GM12801 (cell line): ENCODE data around the gene IQGAP2.

Experiments used
- TF ChIP-seq, protein P1 (sequence below): IDR thresholded peaks from one replicate; pipeline ENCODE4 v1.5.1; 2011; ENCODE audit warnings: control low read depth; ENCODE audit not compliant: insufficient read length; ENCODE audit errors: extremely low read depth

IQGAP2 gene

DNA sequence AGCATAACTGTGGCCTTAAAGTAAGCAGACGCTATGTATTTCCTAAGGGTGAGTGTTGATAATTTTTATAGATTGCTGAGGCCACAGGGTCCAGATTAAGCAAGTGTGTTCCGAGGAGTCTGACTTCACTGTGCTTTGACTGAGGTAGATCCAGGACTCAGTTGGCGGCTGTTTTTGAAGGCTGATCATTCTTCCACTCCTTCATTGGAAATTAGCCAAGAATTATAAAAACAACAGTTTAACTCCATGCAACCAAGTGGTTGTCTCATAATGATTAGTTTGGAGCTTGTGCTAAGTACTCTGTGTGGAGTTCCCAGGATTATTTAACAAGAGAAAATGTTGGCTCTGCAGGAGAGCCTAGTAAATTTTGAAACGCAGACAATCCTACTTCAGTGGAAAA, 19.1 kb downstream of the IQGAP2 start:
- TF ChIP-seq, protein P1, sequence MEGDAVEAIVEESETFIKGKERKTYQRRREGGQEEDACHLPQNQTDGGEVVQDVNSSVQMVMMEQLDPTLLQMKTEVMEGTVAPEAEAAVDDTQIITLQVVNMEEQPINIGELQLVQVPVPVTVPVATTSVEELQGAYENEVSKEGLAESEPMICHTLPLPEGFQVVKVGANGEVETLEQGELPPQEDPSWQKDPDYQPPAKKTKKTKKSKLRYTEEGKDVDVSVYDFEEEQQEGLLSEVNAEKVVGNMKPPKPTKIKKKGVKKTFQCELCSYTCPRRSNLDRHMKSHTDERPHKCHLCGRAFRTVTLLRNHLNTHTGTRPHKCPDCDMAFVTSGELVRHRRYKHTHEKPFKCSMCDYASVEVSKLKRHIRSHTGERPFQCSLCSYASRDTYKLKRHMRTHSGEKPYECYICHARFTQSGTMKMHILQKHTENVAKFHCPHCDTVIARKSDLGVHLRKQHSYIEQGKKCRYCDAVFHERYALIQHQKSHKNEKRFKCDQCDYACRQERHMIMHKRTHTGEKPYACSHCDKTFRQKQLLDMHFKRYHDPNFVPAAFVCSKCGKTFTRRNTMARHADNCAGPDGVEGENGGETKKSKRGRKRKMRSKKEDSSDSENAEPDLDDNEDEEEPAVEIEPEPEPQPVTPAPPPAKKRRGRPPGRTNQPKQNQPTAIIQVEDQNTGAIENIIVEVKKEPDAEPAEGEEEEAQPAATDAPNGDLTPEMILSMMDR = no peak

DNA sequence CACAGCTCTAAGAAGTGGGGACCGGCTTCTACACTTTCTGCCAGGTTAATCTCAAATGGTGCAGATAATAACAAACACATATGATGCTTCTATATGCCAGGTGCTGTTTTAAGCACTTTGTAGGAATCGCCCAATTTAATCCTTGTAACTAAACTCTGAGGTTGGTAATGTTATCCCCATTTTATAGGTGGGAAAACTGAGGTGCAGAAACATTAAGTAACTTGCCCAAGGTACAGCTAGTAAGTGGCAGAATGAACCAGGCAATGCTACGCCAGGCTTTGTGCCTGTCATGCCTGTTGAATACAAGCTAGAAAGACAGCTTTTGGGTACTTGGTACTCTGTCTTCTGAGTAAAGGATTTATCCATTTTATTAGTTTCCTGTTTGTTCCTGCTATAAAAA, 19.7 kb downstream of the IQGAP2 start:
- TF ChIP-seq, protein P1 = no peak

DNA sequence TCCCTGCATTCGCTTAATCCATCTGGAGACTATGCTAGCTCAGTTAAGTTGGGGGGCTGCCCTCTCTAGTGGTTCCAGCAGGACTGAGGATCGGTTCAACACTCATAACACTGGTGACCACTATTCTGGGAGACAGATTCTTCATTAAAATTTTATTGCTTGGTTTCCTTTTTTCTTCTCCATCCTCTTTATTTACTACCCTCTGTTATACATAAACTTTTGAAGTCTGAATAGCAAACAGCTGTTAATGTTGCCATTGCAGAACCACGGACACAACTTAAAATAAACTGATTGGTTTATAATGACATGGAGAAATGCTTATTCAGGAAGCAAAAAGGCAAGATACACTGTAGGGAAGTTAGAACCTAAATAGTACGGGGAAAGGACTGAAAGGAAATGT, 22.1 kb downstream of the IQGAP2 start:
- TF ChIP-seq, protein P1 = no peak

DNA sequence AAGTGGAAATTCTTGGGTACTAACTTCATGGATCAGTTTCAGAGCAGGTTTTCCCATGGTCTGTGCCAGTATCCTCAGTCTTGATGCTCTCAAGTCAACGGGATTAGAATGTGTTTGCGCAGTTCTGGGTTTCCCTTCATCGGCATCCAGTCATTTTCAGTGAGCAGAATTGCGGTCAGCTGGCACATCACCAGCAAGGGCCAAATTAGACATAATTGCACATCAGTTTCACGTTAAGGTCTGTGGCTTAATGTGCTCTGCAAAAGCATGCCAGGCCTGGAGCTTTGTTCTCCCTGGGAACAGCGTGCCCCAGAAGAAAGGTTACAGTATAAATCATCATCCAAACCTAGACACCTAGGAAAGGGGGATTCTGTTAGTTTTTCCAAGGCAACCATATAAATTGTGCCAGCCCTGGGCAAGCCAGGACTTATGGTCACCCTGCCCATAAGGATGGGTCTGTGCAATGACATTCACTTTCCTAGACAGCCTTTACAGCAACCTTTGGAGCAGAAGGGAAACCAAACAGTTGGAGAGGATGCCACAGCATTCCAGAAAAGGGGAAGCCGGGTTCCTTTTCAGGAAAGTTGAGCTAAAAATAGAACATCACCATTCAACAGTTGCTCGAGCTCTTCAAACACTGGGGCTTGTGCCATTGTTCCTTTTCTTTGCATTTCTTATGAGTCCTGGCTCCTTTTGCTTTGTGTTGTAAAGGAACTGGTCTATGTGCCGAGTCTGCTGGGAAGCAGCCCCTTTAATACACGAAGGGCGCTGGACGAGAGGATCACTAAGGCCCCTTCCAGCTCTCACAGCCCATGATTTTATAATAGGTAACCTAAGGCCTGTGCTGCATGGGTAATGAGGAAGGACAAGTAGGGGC, 23.1 kb downstream of the IQGAP2 start:
- TF ChIP-seq, protein P1 = no peak

DNA sequence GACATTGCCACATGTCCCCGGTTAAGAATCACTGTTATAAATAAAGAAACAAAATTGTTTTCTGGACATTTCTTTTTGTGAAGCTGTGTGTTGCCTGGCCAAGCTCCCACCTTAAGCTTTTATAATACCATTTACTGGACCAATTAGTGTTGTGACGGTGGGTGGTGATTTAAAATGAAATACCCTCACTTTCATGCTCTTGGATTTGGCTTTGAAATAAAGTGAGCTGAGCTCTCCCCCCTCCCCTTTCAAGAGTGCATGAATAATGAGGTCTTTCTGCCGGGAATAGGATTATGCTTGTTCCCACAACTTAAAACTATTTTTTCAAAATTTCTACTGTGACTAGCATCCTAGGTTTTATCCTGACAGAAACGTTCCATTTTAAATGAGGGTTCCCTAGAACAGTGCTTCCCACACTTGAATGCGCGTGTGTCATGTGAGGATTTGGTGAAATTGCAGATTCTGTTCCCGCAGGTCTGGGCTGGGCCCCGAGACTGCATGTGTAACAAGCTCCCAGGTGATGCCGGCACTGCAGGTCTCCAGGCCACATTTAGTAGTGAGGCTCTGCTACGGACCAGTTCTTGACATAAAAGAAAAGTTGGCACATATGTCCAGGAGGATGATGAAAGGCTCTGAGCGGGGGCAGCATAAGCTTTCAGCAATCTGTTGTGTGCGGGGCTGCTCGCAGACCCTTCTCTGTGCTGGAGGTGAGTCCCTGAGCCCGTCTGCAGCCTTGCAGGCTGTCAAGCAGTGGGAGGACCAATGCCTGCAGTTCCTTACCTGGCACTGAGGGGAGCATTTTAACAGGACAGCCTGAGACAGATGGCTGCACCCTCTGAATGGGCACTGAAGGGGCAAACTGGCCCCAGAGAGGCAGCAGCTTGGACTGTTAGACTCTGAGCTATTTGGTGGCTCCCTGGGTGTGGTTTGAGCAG, 24.4 kb downstream of the IQGAP2 start:
- TF ChIP-seq, protein P1 = no peak

DNA sequence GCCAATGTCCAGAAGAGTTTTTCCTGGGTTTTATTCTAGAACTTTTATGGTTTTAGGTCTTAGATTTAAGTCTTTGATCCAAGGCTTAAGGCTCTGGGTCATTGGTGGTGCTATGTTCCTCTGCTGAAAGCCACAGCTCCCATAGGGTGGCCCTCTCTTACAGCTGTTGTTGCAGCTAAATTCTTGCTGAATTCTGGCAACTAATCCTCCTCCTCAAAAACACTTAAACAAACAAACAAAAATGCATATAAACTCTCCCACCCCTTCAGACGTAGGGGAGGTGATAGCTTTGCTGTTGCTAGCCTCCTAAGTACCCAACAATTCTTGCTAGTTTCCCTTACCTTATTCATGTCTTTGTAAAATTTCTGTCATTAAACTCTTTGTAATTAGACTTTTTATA, 30.2 kb downstream of the IQGAP2 start:
- TF ChIP-seq, protein P1 = no peak

DNA sequence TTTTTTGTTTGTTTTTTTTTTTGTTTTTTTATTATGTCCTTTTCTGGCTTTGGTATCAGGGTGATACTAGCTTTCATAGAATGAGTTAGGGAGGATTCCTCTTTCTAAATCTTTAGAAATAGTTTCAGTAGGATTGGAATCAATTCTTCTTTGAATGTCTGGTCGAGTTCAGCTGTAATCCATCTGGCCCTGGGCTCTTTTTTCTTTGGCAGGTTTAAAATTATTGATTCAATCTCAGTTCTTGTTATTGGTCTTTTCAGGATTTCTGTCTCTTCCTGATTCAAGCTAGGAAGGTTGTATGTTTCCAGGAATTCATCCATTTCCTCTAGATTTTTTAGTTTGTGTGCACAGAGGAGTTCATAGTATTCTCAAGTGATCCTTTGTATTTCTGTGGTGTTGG, 34.9 kb downstream of the IQGAP2 start:
- TF ChIP-seq, protein P1 = no peak
